KG1 (cell line): ENCODE measurements around the gene SMYD4.
"Not testable (repeated sequence)": the region's sequence is repeated elsewhere in the genome, so short reads cannot be mapped to it uniquely, and the experiment has no call there.

Source experiments
- DNase-seq: peaks from one replicate; lab custom pipeline; 2025; lab: John Stamatoyannopoulos, UW

SMYD4 gene

DNA sequence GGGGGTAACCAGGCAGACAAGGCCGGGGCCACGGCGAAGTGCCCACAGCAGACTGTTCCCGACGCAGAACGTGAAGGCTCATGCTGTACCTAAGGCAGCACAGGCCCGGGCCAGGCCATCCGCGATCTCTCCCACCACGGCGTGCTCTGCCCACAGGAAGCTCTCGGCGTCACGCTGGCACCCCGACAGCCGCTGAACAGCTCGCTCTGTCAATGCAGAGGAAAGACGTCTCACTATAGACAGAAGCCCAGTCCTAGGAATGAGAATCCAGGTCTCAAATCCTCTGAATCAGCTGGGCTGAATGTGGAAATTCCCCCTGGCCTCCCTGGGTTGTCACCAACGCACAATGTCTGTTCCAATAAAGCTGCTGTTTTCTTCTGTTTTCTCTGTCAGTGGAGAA lies 46.4 kb downstream of the SMYD4 start:
- DNase-seq = no peak

DNA sequence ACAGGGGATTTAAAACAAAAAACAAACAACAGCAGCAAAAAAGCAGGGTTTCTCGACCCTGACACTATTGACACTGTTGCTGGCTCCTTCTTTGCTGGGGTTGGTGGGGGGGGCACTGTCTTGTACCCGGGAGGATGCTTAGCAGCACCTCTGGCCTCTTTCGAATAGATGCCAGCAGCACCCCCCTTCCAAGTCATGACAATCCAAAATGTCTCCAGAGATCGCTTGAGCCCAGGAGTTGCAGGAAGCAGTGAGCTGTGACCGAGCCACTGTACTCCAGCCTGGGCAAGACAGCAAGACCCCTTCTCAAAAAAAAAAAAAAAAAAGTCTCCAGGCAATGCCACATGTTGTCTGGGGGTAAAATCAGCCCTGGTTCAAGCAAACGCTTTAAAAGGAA lies 47.5 kb downstream of the SMYD4 start:
- no peak for DNase-seq

DNA sequence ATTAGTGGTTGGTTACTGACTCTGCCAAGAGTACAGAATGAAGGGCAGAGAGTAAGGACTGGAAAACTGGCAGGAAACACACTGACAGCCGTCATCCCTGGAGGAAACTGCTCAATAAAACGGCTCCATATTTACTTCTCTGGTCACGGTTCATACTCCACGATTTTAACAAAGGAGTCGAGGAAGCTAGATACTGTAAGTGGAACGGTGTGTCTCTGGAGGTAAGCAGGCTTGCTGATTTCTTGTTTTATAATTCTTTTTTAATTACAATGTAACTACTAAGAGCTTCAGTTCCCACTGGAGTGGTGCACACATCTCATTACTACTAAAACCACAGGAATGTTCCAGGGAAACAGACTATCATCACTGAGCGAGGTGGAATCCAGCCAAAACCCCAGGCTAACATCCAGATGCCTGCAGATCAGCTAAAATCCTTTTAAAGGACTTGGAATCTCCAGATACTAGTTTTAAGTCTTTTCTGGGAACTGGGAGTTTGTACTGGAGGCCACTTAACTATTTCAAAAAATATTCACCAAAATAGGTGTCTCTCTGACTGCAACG lies 50.1 kb downstream of the SMYD4 start:
- no peak for DNase-seq

DNA sequence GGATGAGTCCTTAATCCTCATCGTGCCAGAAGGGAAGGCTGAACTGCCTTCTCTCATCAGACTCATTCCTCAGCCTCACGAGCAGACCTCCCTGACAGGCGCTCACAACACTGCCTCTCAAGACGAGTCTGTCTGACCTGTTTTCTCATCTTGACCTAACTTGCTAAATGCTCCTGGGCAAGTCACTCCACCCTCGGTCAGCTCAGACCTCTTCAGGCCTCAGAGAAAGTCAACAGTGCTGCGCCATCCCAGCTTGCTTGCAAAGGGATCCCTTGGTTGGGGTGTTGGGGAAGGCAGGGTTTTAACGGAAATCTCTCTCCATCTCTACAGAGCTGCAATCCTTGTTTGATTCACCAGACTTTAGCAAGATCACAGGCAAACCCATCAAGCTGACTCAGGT lies 52.8 kb downstream of the SMYD4 start:
- no peak for DNase-seq

DNA sequence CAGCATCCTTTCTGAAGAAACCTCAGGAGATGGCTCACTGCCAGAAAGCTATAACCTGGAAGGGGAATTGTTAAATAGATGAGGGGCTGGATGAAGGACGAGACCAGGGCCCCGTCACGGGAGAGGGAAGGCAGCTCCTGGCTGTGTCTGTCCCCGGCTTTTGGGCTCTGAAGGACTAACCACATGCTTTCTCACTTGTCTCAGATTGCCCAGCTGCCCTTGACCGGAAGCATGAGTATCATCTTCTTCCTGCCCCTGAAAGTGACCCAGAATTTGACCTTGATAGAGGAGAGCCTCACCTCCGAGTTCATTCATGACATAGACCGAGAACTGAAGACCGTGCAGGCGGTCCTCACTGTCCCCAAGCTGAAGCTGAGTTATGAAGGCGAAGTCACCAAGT lies 53.4 kb downstream of the SMYD4 start:
- DNase-seq = no peak

DNA sequence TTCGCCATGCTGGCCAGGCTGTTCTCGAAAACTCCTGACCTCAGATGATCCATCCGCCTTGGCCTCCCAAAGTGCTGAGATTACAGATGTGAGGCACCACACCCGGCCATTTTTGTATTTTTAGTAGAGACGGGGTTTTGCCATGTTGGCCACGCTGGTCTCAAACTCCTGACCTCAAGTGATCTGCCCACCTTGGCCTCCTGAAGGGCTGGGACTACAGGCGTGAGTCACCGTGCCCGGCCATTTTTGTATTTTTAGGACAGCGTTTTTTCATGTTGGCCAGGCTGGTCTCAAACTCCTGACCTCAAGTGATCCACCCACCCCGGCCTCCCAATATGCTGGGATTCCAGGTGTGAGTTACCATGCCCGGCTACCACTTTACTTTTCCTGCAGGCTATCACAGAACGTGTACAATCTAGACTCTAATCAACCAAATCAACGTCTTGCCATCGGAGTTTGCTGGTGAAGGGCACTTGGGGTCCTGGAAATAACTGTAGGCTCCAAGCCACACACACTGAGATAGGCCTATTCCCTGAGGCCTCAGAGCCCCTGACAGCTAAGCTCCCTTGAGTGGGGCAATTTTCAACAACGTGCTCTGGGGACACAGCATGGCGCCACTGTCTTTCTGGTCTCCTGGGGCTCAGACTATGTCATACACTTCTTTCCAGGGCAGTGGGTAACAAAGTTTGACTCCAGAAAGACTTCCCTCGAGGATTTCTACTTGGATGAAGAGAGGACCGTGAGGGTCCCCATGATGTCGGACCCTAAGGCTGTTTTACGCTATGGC lies 55.1 kb downstream of the SMYD4 start:
- DNase-seq = no peak

DNA sequence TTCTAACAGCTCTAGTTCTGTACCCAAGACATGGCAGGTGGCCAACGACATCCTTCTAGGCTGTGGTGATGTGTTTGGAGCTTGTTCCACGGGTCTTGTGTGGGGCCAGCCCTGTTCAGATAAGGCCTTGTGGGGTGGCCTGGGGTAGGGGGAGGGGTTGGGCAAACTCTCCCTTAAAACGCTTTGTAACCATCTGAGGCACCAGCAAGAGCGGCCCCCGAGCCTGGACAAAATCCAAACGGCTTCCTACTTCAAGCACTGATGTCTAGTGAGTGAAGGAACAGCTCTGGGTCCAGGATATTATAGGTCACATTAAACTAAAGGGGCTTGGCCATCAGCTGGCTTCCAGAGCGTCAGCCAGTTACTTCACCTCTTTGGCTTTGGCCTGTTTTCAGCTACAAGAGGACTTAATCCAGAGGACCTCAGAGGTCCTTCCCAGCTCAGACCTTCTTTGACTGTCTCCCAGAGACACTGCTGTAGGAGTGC lies 56.0 kb downstream of the SMYD4 start:
- no peak for DNase-seq

DNA sequence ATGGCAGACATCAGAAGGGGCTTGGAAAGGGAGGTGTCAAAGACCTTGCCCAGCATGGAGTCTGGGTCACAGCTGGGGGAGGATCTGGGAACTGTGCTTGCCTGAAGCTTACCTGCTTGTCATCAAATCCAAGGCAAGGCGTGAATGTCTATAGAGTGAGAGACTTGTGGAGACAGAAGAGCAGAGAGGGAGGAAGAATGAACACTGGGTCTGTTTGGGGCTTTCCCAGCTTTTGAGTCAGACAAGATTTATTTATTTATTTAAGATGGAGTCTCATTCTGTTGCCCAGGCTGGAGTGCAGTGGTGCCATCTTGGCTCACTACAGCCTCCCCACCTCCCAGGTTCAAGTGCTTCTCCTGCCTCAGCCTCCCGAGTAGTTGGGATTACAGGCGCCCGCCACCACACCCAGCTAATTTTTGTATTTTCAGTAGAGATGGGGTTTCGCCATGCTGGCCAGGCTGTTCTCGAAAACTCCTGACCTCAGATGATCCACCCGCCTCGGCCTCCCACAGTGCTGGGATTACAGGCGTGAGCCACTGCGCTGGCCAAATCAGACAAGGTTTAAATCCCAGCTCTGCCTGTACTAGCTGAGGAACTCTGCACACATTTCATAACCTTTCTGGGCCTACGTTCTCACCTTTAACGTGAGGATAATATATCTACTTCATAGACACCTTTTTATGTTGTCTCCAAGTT lies 56.6 kb downstream of the SMYD4 start:
- DNase-seq = not testable (repeated sequence)

DNA sequence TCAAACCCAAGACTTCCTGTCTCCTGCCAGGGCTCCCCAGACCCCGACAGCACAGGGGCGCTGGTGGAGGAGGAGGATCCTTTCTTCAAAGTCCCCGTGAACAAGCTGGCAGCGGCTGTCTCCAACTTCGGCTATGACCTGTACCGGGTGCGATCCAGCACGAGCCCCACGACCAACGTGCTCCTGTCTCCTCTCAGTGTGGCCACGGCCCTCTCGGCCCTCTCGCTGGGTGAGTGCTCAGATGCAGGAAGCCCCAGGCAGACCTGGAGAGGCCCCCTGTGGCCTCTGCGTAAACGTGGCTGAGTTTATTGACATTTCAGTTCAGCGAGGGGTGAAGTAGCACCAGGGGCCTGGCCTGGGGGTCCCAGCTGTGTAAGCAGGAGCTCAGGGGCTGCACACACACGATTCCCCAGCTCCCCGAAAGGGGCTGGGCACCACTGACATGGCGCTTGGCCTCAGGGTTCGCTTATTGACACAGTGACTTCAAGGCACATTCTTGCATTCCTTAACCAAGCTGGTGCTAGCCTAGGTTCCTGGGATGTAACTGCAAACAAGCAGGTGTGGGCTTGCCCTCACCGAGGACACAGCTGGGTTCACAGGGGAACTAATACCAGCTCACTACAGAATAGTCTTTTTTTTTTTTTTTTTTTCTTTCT lies 59.8 kb downstream of the SMYD4 start:
- DNase-seq = no peak

DNA sequence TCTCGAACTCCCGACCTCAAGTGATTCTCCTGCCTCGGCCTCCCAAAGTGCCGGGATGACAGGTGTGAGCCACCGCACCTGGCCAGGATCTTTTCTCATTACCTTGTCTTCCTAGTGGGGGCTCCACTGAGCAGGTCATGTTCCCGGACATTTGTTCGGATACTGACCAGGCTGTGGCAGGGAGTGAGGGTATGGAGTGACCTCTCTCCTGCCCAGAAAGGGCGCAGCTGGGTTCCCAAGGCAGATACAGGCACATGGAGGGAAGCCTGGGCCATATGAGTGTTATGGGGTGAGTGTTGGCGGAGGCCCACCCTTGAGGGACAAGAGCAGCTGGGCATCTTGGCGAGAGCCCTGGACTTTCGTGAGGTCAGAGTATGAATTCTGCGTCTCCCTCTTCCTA lies 62.3 kb downstream of the SMYD4 start:
- no peak for DNase-seq

DNA sequence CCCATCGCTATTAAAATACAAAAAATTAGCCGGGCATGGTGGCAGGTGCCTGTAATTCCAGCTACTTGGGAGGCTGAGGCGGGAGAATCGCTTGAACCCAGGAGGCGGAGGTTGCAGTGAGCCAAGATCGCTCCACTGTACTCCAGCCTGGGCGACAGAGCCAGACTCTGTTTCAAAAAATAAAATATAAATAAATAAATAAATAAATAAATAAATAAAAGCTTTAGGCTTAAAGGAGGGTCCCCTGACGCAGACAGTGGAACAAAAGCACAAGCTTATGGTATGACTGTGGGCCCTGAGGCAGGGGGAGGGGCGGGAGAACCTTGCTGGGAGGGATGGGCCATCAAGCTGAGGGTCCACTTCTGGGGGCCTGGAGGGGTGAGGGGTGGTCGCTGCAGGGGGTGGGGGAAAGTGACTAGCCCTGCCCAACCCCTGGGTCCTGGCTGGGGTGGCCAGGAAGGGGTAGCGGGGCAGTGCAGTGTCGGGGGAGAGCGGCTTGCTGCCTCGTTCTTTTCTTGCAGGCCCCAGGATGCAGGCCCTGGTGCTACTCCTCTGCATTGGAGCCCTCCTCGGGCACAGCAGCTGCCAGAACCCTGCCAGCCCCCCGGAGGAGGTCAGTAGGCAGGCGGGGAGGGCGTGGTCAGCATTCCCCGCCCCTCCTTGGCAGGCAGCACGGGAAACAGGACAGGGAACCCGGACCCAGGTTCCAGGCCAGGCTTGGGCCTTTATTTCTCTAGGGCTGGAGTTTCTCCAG lies 63.1 kb downstream of the SMYD4 start:
- DNase-seq = no peak

DNA sequence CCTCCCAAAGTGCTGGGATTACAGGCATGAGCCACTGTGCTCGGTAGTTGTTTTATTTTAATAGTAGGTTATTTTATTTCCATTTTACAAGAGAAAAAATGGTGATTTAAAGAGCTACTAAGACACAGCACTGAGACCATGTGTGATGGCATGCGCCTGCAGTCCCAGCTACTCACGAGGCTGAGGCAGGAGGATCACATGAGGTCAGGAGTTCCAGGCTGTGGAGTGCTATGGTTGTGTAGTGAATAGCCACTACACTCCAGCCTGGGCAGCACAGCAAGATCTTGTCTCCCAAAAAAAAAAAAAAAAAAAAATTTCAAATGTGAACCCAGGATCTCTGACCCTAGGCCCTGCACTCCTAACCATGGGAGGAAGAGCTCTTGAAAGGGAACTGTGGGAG lies 64.1 kb downstream of the SMYD4 start:
- no peak for DNase-seq

DNA sequence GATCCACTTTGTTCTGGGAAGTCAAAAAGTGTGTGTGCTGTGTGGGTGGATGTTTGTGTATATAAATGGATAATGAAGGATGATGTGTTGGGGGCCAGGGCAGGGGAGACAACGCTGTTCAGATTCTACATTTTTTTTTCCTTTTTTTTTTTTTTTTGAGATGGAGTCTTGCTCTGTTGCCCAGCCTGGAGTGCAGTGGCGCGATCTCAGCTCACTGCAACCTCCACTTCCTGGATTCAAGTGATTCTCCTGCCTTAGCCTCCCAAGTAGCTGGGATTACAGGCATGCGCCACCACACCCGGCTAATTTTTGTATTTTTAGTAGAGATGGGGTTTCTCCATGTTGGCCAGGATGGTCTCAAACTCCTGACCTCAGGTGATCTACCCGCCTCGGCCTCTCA lies 65.0 kb downstream of the SMYD4 start:
- DNase-seq = not testable (repeated sequence)

DNA sequence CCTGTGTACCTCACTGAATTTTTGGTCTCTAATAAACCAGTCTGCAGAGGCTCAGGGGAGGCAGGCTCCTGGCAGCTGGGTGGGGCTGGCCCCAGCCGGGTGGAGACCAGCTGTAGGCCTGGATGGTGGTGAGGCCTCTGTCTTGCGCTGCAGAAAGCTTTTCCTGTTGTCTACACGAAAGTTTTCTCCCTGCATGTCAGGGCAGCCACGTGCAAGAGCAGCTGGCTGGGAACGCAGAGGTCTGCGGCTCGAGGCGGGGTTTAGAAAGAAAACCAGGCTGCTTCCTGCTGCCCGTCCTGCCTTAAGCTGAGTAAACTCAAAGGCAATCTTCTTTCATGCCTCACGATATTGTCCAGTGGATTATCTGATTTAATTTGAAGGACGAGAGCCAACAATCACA lies 65.4 kb downstream of the SMYD4 start:
- DNase-seq = no peak

DNA sequence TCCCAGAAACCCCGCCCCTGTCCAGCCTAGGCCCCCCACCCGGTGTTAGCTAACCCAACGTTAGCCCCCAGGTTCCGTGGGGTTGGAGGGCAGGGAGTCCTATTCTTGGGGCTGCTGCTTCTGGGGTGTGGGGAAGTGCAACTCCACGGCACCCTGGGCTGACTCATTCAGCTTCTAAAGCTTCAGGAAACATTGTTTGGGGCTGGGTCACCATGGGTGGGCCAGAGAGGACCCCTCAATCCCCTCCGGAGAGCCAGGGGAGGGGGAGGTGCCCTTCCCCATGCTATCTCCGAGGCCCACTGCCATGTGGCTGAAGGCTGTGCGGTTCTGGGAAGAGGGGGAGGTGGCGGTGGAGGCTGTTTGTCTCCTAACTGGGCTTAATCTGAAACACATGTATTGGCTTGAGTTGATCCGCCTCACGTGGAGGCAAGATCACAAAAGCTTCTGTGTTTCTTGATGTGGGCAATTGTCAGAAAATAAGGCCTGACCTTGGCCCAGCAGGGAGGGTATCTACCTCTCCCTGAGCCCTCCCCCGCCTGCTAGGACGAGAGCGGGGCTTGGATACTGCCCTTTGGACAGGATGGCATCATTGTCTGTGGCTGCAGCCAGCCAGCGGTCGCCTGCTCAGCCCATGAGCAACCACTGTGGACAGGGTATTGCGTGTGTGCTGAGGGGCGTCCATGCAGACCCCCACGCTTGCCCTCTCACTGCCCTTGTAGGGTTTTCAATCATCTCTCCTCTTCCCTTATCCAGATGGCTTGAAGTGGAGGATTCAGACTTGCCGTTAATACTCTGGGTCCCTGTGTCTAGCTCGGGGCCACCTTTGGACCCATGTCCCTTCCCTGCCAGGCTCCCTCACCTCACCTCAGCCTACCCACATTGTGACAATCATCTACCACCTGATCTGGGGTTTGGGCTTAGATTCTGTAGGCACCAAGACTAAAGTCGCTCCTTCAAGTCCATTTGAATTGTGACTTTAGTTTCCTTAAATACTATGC lies 66.5 kb downstream of the SMYD4 start:
- DNase-seq = no peak

DNA sequence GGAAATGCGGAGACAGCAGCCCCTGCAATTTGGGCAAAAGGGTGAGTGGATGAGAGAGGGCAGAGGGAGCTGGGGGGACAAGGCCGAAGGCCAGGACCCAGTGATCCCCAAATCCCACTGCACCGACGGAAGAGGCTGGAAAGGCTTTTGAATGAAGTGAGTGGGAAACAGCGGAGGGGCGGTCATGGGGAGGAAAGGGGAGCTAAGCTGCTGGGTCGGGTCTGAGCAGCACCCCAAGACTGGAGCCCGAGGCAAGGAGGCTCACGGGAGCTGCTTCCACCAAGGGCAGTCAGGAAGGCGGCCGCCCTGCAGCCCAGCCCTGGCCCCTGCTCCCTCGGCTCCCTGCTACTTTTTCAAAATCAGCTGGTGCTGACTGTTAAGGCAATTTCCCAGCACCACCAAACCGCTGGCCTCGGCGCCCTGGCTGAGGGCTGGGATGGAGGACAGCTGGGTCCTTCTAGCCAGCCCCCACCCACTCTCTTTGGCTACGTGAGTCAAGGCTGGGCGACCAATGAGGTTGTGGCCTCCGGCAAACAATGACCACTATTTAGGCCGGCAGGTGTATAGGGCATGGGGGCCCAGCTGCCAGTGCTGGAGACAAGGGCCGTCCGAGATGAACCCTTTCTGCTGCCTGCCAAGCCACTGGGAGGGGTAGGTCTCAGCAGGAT lies 67.3 kb downstream of the SMYD4 start:
- no peak for DNase-seq

DNA sequence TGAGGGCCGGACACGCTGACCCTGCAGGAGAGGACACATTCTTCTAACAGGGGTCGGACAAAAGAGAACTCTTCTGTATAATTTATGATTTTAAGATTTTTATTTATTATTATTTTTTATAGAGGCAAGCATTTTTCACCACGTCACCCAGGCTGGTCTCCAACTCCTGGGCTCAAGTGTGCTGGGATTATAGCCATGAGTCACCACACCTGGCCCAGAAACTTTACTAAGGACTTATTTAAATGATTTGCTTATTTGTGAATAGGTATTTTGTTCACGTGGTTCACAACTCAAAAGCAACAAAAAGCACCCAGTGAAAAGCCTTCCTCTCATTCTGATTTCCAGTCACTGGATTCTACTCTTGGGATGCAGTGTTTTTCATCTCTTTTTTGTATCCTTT lies 70.2 kb downstream of the SMYD4 start:
- no peak for DNase-seq

DNA sequence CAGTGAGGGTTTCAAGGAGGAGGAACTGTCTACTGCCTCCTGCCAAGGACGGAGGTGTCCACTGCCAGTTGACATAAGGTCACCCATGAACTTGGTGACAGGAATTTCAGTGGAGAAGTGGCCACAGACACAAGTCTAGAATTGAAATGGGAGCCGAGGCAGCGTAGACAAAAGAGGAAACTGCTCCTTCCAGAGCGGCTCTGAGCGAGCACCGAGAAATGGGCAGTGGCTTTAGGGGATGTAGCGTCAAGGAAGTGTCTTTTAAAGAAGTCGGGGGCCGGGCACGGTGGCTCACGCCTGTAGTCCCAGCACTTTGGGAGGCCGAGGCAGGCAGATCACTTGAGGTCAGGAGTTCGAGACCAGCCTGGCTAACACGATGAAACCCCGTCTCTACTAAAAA lies 70.9 kb downstream of the SMYD4 start:
- no peak for DNase-seq

DNA sequence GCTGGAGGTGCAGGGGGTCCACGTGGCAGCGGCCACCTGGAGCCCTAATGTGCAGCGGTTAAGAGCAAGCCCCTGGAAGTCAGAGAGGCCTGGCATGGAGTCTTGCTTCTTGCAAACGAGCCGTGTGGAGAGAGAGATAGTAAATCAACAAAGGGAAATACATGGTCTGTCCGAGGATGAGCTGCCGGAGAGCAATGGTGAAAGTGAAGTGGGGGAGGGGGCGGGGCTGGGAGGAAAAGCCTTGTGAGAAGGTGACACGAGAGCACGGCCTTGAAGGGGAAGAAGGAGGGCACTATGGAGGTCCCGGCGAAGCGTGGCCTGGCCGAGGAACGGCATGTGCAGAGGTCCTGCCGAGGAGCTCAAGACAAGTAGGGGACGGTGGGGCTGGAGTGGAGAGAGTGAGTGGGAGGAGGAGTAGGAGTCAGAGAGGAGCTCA lies 73.9 kb downstream of the SMYD4 start:
- DNase-seq = no peak

DNA sequence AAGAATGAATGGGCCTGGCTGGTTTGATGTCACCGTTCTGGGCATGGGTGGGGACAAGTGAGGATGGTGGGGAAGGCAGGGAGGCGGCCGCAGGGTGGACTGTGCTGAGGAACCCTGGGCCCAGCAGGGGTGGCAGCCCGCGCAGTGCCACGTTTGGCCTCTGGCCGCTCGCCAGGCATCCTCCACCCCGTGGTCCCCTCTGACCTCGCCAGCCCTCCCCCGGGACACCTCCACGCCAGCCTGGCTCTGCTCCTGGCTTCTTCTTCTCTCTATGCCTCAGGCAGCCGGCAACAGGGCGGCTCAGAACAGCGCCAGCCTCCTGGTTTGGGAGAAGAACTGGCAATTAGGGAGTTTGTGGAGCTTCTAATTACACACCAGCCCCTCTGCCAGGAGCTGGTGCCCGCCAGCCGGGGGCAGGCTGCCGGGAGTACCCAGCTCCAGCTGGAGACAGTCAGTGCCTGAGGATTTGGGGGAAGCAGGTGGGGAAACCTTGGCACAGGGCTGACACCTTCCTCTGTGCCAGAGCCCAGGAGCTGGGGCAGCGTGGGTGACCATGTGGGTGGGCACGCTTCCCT lies 74.4 kb downstream of the SMYD4 start:
- no peak for DNase-seq
